ENCODE data around the gene C5orf63. TPM values are rescaled to one million over a fixed set of nuclear protein-coding genes. Genes with fewer than 3 reads are reported as not detected.

C5orf63 gene
- total RNA-seq, 2 experiments from 2014 or later: 4.2 TPM; not detected in 1

DNA sequence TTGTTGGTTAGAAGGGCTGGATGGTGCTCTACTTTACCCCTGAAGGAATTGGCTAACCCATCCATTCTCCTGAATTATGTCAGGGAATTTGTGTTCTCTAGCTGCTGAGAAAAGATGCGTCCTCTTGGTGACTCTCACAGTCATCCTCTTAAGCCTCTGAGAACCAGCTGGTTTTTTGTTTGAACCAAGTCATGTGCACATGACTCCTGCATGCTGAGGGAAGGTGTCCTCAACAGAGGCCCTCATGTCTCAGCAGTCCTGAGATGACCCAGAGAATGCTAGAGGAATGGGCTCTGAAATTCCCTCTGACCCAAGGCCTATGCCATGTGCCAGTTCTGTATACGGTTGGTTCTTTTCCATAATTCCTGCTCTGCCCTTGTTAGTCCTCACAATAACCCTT, 10.4 kb upstream of the C5orf63 start:
- no peak for TF ChIP-seq EZH2phosphoT487 (IDR thresholded peaks at IDR 0.05; ENCODE audit: borderline replicate concordance, low read depth, low read length)
- TF ChIP-seq CTCF (conservative IDR thresholded peaks at IDR 0.05; ENCODE audit: low read length): no peak
- H3K4me3 ChIP-seq (ENCODE audit: low read depth, low read length, poor library complexity, severe bottlenecking): no peak overlapping the region
- no TSS peak for BruUV-seq (replicated peaks)

DNA sequence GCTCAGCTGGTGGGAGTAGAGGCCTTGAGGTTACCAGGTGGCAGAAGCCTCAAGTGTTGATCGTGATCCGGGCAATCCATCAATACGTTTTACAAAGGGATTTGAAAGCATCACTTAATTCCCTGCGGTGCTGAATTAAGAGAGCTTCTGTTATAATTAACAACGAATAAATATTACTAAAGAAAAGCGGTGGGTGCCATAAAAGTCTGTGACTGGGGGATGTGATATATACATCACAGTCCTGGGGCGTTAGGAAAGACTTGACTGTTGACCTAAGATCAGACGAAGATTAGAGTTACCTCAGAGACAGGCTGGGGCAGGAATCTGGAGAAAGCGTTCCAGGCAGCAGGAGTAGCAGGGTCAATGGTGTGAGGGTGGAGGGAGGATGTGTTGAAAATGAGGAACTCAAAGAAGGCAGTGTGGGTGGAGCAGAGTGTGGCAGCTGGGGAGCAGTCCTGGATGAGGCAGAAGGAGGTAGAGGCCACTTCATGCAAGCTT, 6.7 kb upstream of the C5orf63 start:
- intact Hi-C loops (cut with micrococcal nuclease; ENCODE audit: unreplicated experiment): no loop called here
- H3K9me2 ChIP-seq (ENCODE audit: insufficient read depth, low read length): no peaks in the 10 kb centered on the region
- H3K4me3 ChIP-seq (ENCODE audit: low read depth, low read length, poor library complexity, severe bottlenecking): no peak overlapping the region
- H2AFZ ChIP-seq (ENCODE audit: low read length): no peak overlapping the region
- H3K4me2 ChIP-seq (ENCODE audit: low read length): no peak overlapping the region
- no TSS peak for BruUV-seq (replicated peaks)
- H3K79me2 ChIP-seq (ENCODE audit: insufficient read depth, low read depth, low read length): no peaks in the 10 kb centered on the region
- POLR2A ChIA-PET: no interaction called here
- CTCF ChIA-PET (ENCODE audit: unreplicated experiment): no interaction called here
- H3K36me3 ChIP-seq (ENCODE audit: insufficient read depth, low read length): no peaks in the 10 kb centered on the region
- no peak for DNase-seq (ENCODE audit: low spot score)
- no peak for TF ChIP-seq EZH2phosphoT487 (IDR thresholded peaks at IDR 0.05; ENCODE audit: borderline replicate concordance, low read depth, low read length)
- no peak for TF ChIP-seq CTCF (conservative IDR thresholded peaks at IDR 0.05; ENCODE audit: low read length)
- H3K27ac ChIP-seq (ENCODE audit: low read depth, low read length, poor library complexity, severe bottlenecking): no peak overlapping the region
- H3K9me3 ChIP-seq (ENCODE audit: low read length): no peaks in the 10 kb centered on the region
- no peaks in the 10 kb centered on the region for H3K4me1 ChIP-seq (ENCODE audit: insufficient read depth, low read length, poor library complexity, severe bottlenecking)
- no peaks in the 10 kb centered on the region for H4K20me1 ChIP-seq (ENCODE audit: insufficient read depth, low read length)

More for the DNA sequence above, 10.4 kb upstream of the C5orf63 start:
- Histone ChIP-seq H3K4me1 (ENCODE audit: insufficient read depth, low read length, poor library complexity, severe bottlenecking) (no peaks in the 10 kb centered on the region), H3K9me2 (ENCODE audit: insufficient read depth, low read length) (no peaks in the 10 kb centered on the region), H3K27ac (ENCODE audit: low read depth, low read length, poor library complexity, severe bottlenecking) (no peak overlapping the region), H3K79me2 (ENCODE audit: insufficient read depth, low read depth, low read length) (no peaks in the 10 kb centered on the region), H4K20me1 (ENCODE audit: insufficient read depth, low read length) (no peaks in the 10 kb centered on the region), H3K4me2 (ENCODE audit: low read length) (no peak overlapping the region), H3K9me3 (ENCODE audit: low read length) (no peaks in the 10 kb centered on the region), H2AFZ (ENCODE audit: low read length) (no peak overlapping the region), H3K36me3 (ENCODE audit: insufficient read depth, low read length) (no peaks in the 10 kb centered on the region)
- DNase-seq (ENCODE audit: low spot score): no peak
- intact Hi-C loops (cut with micrococcal nuclease; ENCODE audit: unreplicated experiment): no loop called here
- ChIA-PET CTCF (ENCODE audit: unreplicated experiment) (no interaction called here), POLR2A (interaction anchor here (0.5 to 0.9 kb wide), 2 partner anchors 9 to 72 kb away, joined by 3 to 4 read pairs; no protein-coding TSS in a partner anchor)

GRCh38 chr5:127077366-127077765, 4.1 kb upstream of the C5orf63 start:
- ChIA-PET POLR2A (interaction anchor here (0.6 kb wide), 1 partner anchor 112 kb away, joined by 3 read pairs; no protein-coding TSS in a partner anchor), CTCF (ENCODE audit: unreplicated experiment) (no interaction called here)
- no peaks in the 10 kb centered on the region for H3K79me2 ChIP-seq (ENCODE audit: insufficient read depth, low read depth, low read length)
- intact Hi-C loops (cut with micrococcal nuclease; ENCODE audit: unreplicated experiment): no loop called here
- no peaks in the 10 kb centered on the region for H3K9me3 ChIP-seq (ENCODE audit: low read length)
- BruUV-seq (replicated peaks): no TSS peak
- no peaks in the 10 kb centered on the region for H4K20me1 ChIP-seq (ENCODE audit: insufficient read depth, low read length)
- H3K4me3 ChIP-seq (ENCODE audit: low read depth, low read length, poor library complexity, severe bottlenecking): no peak overlapping the region
- TF ChIP-seq CTCF (conservative IDR thresholded peaks at IDR 0.05; ENCODE audit: low read length): no peak
- no peak for TF ChIP-seq EZH2phosphoT487 (IDR thresholded peaks at IDR 0.05; ENCODE audit: borderline replicate concordance, low read depth, low read length)
- H3K4me1 ChIP-seq (ENCODE audit: insufficient read depth, low read length, poor library complexity, severe bottlenecking): peaks cover 6% of the 10 kb centered on the region
- no peak for DNase-seq (ENCODE audit: low spot score)
- H3K9me2 ChIP-seq (ENCODE audit: insufficient read depth, low read length): no peaks in the 10 kb centered on the region
- H2AFZ ChIP-seq (ENCODE audit: low read length): no peak overlapping the region
- H3K4me2 ChIP-seq (ENCODE audit: low read length): no peak overlapping the region
- no peak overlapping the region for H3K27ac ChIP-seq (ENCODE audit: low read depth, low read length, poor library complexity, severe bottlenecking)
- no peaks in the 10 kb centered on the region for H3K36me3 ChIP-seq (ENCODE audit: insufficient read depth, low read length)
